Measurements from ENCODE around the gene PLPP1.

GRCh38 chr5:55472642-55473041 lies 62.1 kb downstream of the PLPP1 start:
- TF ChIP-seq ETS1 (IDR thresholded peaks at IDR 0.05) (no peak), EZH2 (IDR thresholded peaks at IDR 0.05; ENCODE audit: low read depth, unreplicated experiment) (no peak), CTCF (conservative IDR thresholded peaks at IDR 0.05; ENCODE audit: low read depth in 2 of 2) (no peak), POLR2AphosphoS5 (IDR thresholded peaks at IDR 0.05; ENCODE audit: low read depth) (no peak), CREB1 (CRISPR knock-in tag; IDR thresholded peaks at IDR 0.05; ENCODE audit: low read depth) (no peak), EZH2phosphoT487 (IDR thresholded peaks at IDR 0.05; ENCODE audit: unreplicated experiment) (no peak), REST (IDR thresholded peaks at IDR 0.05; ENCODE audit: unreplicated experiment) (no peak), ZNF331 (CRISPR knock-in tag; IDR thresholded peaks at IDR 0.05; ENCODE audit: low read depth) (no peak), ZNF114 (CRISPR knock-in tag; IDR thresholded peaks at IDR 0.05) (no peak)
